Activated B cell treated with CpG ODN at 0.5 μM for 24 hours (primary cell): ENCODE measurements around the gene KRT77. TPM values are rescaled to one million over a fixed set of nuclear protein-coding genes. Genes with fewer than 3 reads are reported as not detected.

ENCODE experiments used
- ATAC-seq: fragments of 200-7000 bp; cut with Tn5 transposase; one replicate; pipeline ENCODE4 v1.10.0; 2021; ENCODE audit warnings: low read depth, mild to moderate bottlenecking, moderate library complexity
- CTCF ChIA-PET: fragments of 350-600 bp; sonication (Branson Sonifier 250); formaldehyde crosslinking; loops from one replicate; lab custom pipeline; 2021; ENCODE audit warnings: antibody characterized with exemption; lab: Charles Lee
- POLR2A ChIA-PET: fragments of 350-600 bp; sonication (Branson Sonifier 250); formaldehyde crosslinking; loops from one replicate; lab custom pipeline; 2021; ENCODE audit warnings: antibody characterized with exemption; lab: Charles Lee
- DNase-seq: peaks from one replicate; pipeline ENCODE4 v3.0.0; 2022
- H3K27ac Mint-ChIP-seq: one replicate; pipeline ENCODE4 v1.8.0; 2020; ENCODE audit warnings: mixed read lengths
- H3K27me3 Mint-ChIP-seq: one replicate; pipeline ENCODE4 v1.8.0; 2021; ENCODE audit warnings: mixed read lengths
- H3K36me3 Mint-ChIP-seq: one replicate; pipeline ENCODE4 v1.8.0; 2021; ENCODE audit warnings: low read depth, mixed read lengths
- H3K4me1 Mint-ChIP-seq: one replicate; pipeline ENCODE4 v1.8.0; 2021; ENCODE audit warnings: mixed read lengths
- H3K4me3 Mint-ChIP-seq: one replicate; pipeline ENCODE4 v1.8.0; 2020; ENCODE audit warnings: mild to moderate bottlenecking, mixed read lengths
- H3K9me3 Mint-ChIP-seq: one replicate; pipeline ENCODE4 v1.8.0; 2020; ENCODE audit warnings: mixed read lengths
- CTCF ChIP-seq: fragments of 200-600 bp; IDR thresholded peaks from one replicate; pipeline ENCODE4 v1.8.0; 2022; ENCODE audit warnings: antibody characterized with exemption, mild to moderate bottlenecking
- intact Hi-C: fragments of 100-400 bp; cut with micrococcal nuclease; formaldehyde crosslinking; loops from one replicate; pipeline ENCODE4 v1.15.1; 2024
- total RNA-seq: library from RNA; stranded (reverse); gene quantifications from 2 replicates; pipeline ENCODE4 v1.2.3, GENCODE V29; 2022

Gene KRT77
- total RNA-seq, 1 donor from 2014 or later, result not detected

DNA sequence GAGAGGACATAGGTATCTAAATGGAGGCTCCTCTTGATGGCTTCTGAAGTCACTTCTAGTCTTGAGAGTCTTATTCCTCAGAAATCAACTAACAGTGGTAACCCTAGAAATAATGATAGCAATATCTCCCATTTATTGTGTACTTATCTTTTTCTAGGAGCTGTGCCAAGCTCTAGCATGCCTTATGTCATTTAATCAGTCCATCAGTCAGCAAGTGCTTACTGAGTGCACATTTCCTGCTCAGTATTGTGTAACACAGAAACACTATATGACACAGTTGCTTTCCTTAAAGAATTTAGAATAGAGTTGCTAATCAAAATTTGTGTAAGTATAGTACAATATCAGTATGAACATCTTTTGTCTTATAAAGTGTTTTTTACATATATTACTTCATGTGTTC lies 37.3 kb upstream of the KRT77 start:
- ChIA-PET POLR2A (no interaction called here), CTCF (no interaction called here)
- DNase-seq, result no peak
- H3K36me3 Mint-ChIP-seq, result no peaks in the 10 kb centered on the region
- H3K4me1 Mint-ChIP-seq, result no peaks in the 10 kb centered on the region
- peaks cover 18% of the 10 kb centered on the region for H3K27me3 Mint-ChIP-seq
- H3K9me3 Mint-ChIP-seq, result no peaks in the 10 kb centered on the region
- H3K27ac Mint-ChIP-seq, result no peak overlapping the region
- intact Hi-C loops, result no loop called here
- ATAC-seq, result no peak
- TF ChIP-seq CTCF, result no peak
- no peak overlapping the region for H3K4me3 Mint-ChIP-seq

DNA sequence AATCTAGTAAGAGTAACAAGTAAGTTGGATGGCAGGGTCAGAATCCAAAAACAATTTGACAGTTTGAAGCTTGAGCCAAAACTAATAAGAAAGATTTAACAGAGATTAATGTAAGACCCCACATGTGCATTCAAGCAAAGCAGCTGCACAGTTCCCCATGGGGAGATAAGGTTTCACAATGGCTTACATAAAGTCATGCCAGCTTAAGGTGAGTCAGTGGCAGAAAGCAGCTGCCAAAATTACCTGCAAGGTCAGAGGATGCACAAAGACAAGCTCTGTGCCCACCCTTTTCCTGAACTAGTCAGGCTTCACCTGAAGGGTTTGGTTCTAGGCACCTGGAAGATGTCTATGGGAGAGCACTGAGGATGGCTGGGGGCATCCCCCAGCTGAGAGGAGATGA lies 36.6 kb upstream of the KRT77 start:
- no peak overlapping the region for H3K27ac Mint-ChIP-seq
- TF ChIP-seq CTCF, result no peak
- ChIA-PET CTCF (no interaction called here), POLR2A (no interaction called here)
- ATAC-seq (no peak), DNase-seq (no peak)
- no peaks in the 10 kb centered on the region for H3K9me3 Mint-ChIP-seq
- H3K4me3 Mint-ChIP-seq, result no peak overlapping the region
- H3K4me1 Mint-ChIP-seq, result no peaks in the 10 kb centered on the region
- H3K36me3 Mint-ChIP-seq, result no peaks in the 10 kb centered on the region
- peaks cover 18% of the 10 kb centered on the region for H3K27me3 Mint-ChIP-seq
- intact Hi-C loops, result no loop called here

- intact Hi-C loops, result no loop called here
- ChIA-PET CTCF (no interaction called here), POLR2A (no interaction called here)
- H3K27me3 Mint-ChIP-seq, result peaks cover 14% of the 10 kb centered on the region
- ATAC-seq, result no peak
- no peak for TF ChIP-seq CTCF
- H3K9me3 Mint-ChIP-seq, result no peaks in the 10 kb centered on the region
- DNase-seq, result no peak
- no peak overlapping the region for H3K4me3 Mint-ChIP-seq
- H3K4me1 Mint-ChIP-seq, result no peaks in the 10 kb centered on the region
- H3K27ac Mint-ChIP-seq, result no peak overlapping the region
- no peaks in the 10 kb centered on the region for H3K36me3 Mint-ChIP-seq
Measured at GRCh38 chr12:52735816-52736632, 32.7 kb upstream of the KRT77 start.

DNA sequence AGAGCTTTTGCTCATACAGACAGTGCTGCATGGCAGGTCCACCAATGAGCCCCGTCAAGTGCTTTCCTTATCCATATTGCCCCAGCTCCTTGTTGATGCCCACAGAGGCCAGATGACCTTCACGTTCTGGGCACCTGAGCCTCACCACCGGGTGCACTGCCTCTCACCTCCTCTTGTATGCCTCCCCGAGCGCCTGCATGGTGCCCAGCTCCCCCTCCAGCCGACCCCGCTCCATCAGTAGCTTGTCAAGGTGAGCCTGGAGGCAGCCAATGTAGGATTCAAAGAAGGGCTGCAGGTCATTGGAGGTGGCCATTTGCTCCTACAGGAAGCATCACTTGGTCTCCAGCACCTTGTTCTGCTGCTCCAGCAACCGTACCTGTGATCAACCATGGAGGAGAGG lies 31.8 kb upstream of the KRT77 start:
- DNase-seq (no peak), ATAC-seq (no peak)
- H3K4me1 Mint-ChIP-seq, result no peaks in the 10 kb centered on the region
- H3K27ac Mint-ChIP-seq, result no peak overlapping the region
- intact Hi-C loops, result no loop called here
- no peaks in the 10 kb centered on the region for H3K9me3 Mint-ChIP-seq
- no peaks in the 10 kb centered on the region for H3K36me3 Mint-ChIP-seq
- CTCF ChIA-PET, result no interaction called here
- H3K27me3 Mint-ChIP-seq, result peaks cover 13% of the 10 kb centered on the region
- POLR2A ChIA-PET, result no interaction called here
- H3K4me3 Mint-ChIP-seq, result no peak overlapping the region
- no peak for TF ChIP-seq CTCF

DNA sequence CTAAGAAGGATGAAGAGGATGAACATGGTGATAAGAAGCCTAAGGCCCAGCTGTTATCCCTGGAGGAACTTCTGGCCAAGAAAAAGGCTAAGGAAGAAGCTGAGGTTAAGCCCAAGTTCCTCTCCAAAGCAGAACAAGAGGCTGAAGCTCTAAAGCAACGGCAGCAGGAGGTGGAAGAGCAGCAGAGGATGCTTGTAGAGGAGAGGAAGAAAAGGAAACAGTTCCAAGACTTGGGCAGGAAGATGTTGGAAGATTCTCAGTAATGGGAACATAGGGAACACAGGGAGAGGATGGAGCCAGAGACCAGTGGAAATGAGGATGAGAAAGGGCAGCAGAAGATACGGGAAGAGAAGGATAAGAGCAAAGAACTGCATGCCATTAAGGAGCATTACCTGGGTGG lies 27.5 kb upstream of the KRT77 start:
- no peaks in the 10 kb centered on the region for H3K4me1 Mint-ChIP-seq
- peaks cover 11% of the 10 kb centered on the region for H3K27me3 Mint-ChIP-seq
- H3K4me3 Mint-ChIP-seq, result no peak overlapping the region
- intact Hi-C loops, result no loop called here
- ATAC-seq (no peak), DNase-seq (no peak)
- TF ChIP-seq CTCF, result no peak
- no peak overlapping the region for H3K27ac Mint-ChIP-seq
- no peaks in the 10 kb centered on the region for H3K36me3 Mint-ChIP-seq
- POLR2A ChIA-PET, result no interaction called here
- CTCF ChIA-PET, result no interaction called here
- no peaks in the 10 kb centered on the region for H3K9me3 Mint-ChIP-seq
